HG02798 (cell line): ENCODE results near the gene B4GALNT1.
"Not testable (repeated sequence)": the region's sequence is repeated elsewhere in the genome, so short reads cannot be mapped to it uniquely, and the experiment has no call there.

ENCODE experiments used
- ATAC-seq: cut with Tn5 transposase; IDR thresholded peaks from one replicate; pipeline ENCODE4 v1.9.1; 2021; ENCODE audit warnings: mild to moderate bottlenecking; ENCODE audit not compliant: unreplicated experiment, poor library complexity

B4GALNT1 gene

DNA sequence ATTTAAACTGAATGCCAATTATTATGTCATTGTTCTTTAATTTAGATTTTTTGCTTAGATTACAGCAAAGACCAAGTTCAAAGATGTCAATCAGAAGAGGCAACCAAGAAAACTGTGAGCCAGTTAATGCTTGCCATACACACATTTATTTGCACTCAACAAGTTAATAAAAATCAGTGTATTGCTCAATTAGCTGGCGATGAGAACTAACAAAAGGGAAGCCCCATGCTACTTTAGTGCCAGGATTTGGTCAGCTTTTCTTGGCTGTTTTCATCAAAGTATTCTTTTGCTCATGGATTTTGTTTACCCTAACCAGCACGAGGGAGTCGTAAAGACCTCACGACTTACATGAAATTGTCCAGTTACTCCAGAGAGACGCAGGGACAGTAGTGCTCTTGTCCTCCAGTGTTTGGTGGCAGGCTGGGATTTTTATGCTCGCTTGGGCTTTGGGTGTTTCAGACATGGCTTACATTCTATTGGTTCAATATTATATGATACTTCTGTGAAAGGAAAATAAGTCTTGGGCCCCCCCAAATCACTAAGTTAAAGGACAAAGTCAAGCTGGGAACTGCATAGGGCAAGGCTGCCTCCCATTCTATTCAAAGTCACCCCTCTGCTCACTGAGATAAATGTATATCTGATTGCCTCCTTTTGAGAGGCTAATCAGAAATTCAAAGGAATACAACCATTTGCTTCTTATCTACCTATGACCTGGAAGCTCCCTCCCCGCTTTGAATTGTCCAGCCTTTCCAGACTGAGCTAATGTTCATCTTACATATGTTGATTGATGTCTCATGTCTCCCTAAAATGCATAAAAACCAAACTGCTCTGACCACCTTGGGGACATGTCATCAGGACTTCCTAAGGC is 7.4 kb upstream of the B4GALNT1 start:
- ATAC-seq = no peak

- no peak for ATAC-seq
These were observed 5.1 kb upstream of the B4GALNT1 start for GRCh38 chr12:57638096-57638495.

DNA sequence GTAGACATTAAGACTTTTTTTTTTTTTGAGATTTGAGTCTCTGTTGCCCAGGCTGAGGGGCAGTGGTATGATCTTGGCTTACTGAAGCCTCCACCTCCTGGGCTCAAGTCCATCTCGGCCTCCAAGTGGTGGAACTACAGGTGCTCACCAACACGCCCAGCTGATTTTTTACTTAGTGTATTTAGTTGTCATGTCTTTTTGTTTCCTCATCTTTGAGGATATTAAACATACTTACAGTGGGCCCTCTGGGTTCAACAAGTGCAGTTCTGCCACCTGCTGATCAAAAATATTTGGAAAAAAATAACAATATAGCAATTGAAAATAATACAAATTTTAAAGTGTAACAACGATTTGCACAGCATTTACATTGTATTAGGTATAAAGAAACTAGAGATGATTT is 4.4 kb upstream of the B4GALNT1 start:
- ATAC-seq = no peak

GRCh38 chr12:57636731-57637130 is 3.7 kb upstream of the B4GALNT1 start:
- not testable (repeated sequence) for ATAC-seq

- ATAC-seq = peak; percentile 14
These were observed 686 bp downstream of the B4GALNT1 start for GRCh38 chr12:57632073-57632957.

- ATAC-seq = no peak
These were observed 1.4 kb downstream of the B4GALNT1 start for GRCh38 chr12:57631566-57632072.

GRCh38 chr12:57630891-57631433 is 2.0 kb downstream of the B4GALNT1 start:
- ATAC-seq = no peak

GRCh38 chr12:57629897-57630471 is 3.0 kb downstream of the B4GALNT1 start:
- no peak for ATAC-seq

GRCh38 chr12:57628280-57629191 is 4.5 kb downstream of the B4GALNT1 start:
- ATAC-seq = no peak

DNA sequence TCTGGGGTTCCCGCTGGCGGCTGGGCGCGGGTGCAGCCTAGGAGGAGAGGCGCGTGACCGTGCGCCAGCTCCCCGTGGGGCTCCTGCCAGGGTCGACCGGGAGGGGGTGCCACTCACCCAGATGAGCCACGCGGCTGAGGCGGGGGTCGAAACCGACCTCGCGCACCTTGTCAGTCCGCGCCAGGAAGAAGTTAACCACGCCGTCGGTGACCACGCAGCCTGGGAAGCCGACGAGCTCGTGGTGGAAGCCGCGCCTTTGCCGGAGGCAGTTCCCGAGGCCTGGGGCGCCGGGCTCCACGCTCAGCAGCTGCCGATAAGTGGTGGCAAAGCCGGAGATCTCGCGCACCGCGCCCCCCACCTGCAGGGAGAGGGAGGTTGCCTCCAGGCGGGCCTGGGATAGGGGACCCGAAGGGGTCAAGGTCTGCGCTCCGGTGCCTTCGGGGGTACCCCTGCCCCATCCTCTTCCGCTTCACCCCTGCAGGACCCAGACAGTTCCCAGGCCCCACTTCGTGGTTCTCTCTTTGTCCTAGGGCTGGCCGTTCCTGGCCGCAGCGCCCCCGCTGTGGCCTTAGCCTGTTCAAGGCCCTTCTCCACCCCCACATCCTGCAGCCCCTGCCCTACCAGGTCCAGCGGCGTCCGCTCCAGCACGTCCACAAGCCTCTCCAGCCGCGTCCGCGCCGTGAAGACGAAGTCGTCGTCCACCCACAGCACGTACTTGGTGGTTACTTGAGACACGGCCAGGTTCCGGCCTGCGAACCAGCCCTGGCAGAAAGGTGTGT is 5.3 kb downstream of the B4GALNT1 start:
- ATAC-seq = no peak

DNA sequence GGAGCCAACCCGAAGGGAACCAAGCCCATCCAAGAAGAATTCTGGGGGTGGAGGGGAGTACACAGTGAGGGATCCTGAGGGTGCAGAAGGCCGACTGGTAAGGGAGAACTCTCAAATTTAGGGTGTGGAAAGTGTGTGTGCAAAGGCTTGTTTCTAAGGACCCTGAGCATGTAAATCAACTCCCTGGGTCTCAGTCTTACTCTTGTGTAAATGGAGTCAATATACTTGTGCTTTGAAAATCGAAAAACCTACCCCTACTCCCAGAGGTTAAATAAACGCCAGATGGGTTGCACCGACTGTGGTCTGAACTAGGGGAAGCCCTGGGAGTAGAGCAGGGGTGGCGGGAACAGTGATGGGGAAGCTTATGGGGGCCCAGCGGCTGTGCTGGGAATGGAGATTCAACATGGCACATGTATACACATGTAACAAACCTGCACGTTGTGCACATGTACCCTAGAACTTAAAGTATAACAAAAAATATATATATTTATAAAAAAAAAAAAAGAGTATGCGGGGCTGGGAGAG is 6.0 kb downstream of the B4GALNT1 start:
- no peak for ATAC-seq

DNA sequence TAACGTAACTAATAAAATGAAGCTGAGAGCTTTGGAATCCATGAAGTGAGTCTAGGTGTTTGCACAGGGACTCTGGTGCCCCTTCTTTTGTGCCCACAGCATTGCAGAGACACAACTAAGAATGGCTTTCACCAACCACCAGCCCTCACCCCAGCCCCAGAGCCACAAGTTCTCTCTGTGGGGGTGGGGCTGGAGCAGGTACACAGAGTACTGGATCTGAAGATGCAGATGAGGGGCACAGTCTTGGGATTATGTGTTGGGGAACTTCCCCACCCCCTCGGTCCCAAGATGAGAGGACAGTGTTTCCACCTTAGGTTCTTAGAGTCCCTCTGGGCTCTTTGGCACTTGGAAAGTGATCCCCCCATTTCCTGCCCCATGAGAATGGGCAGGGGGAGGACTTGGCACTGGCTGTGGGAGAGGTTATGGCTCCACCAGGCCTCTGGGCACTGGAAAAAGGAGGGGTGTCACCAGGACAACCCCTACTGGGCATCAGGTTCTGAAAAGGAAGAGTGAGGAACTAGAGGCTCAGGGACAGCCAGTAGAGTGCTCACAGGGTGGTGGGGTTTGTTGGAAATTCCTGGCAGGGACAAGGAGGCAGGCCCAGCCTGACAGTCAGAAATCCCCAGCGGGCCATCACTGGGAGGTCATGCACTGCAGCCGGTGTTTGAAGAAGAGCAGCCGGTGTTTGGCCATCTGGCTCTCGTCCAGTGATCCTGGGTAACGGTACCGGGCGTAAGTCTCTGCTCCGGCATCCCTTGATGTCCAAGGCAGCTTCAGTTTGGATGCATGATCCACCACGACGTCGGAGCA is 6.7 kb downstream of the B4GALNT1 start:
- no peak for ATAC-seq

GRCh38 chr12:57625261-57626032 is 7.6 kb downstream of the B4GALNT1 start:
- no peak for ATAC-seq

DNA sequence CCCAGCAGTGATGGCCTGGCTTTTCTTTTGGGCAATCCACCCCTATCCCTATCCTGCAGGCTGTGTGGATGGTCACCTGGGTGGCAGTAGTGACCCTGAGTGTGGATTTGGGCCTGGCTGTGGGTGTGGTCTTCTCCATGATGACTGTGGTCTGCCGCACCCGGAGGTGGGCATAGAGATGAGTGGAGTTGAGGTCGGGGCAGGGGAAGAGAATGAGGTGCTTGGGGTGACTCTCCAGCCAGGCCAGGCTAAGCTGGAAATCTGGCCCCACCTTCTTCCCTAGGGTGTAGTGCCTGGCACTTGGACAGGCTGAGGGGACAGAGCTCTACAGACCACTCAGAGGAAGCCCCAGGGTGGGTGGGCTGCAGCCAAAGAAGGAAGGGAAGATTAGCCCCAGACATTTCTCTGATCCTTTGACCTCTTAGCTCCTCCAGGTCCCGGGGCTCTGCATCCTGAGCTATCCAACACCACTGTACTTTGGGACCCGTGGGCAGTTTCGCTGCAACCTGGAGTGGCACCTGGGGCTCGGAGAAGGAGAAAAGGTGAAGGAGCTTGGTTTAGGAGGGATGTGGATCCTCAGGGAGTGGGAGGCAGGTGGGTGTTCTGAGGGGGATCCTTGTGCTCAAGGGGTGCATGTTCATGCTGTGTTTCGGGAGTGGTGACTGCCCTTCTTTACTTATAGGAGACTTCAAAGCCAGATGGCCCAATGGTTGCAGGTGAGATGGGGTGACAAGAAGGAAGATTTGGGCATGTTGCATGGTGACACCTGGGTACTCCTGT is 8.4 kb downstream of the B4GALNT1 start:
- ATAC-seq = no peak

GRCh38 chr12:57623811-57624390 is 9.1 kb downstream of the B4GALNT1 start:
- ATAC-seq = no peak

DNA sequence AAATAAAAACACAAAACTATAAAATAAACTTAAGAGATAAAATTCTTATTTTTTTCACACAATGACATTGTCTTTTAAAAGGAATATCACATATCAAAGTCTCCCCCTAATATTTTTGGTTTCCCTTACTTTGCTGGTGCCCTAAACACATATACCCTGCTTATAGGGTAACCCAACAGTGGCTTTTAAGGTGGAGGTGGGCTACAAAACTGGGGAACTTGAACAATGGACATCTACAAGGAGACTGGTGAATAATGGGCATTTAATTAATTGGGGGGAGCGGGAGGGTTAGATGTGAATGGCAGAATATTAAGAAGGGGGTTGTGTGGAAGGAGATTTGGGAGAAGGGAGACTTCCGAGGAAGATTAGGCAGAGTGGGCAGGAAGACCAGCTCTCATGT is 9.6 kb downstream of the B4GALNT1 start:
- ATAC-seq = no peak
